CD1c-positive myeloid dendritic cell (primary cell): ENCODE measurements around the gene ACSL3.
A peak's percentile ranks its signal among the peaks of the same experiment; 100 is the strongest.

Source experiments
- DNase-seq: peaks from one replicate; pipeline ENCODE4 v3.0.0-alpha.2; 2016; ENCODE audit errors: extremely low spot score

The ACSL3 gene

DNA sequence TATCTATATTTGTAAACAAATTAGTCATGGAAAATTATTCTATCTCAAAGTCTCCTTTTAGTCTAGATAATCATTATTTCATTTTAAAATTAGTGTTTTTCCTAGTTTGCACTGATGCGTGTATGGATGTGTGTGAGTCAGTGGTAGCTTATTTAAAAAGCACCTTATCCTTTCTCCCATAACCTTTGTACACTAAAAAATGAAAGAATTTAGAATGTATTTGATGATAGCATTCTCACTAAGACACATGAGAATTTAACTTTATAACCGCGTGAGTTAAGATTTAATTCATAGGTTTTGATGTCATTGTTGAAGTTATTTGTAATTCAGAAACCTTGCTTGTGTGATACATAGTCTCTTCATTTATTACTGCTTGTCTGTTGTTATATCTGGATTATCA, 81.7 kb downstream of the ACSL3 start:
- DNase-seq, result no peak

DNA sequence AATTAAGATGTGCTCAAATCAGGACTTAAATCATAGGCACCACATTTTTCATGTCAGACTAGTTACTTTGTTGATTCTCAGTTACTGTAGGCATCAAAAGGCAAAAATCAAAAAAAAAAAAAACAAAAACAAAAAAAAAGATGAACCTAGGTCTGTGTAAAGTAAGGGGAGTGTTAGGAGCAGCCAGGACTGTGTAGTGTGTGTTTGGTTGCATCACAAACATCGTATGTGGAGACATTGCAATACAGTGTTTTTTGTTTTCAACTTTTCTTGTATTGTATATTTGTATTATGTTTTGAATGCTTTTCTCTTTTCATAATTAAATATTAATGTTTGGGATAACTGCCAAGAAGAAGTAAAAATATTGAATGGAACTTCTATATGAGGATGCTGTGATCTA, 82.1 kb downstream of the ACSL3 start:
- DNase-seq, result no peak

DNA sequence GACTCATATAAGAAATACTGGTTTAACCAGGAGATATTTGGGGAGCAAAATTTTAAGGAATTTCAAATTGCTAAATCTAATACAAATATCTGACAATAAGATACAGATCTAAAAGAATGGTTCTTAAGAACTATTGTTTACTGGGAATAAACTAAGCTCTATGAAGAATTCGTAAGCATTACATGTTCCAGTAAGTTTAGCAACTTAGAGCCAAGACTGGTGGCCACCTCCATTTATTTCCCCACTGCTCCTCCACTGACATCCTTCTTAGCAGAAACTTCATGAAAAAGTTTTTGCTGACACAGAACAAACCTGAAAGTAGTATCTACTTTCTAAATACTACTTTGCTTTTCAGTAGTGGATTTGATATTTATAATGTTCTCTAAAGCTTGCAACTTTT, 83.0 kb downstream of the ACSL3 start:
- DNase-seq, result no peak

DNA sequence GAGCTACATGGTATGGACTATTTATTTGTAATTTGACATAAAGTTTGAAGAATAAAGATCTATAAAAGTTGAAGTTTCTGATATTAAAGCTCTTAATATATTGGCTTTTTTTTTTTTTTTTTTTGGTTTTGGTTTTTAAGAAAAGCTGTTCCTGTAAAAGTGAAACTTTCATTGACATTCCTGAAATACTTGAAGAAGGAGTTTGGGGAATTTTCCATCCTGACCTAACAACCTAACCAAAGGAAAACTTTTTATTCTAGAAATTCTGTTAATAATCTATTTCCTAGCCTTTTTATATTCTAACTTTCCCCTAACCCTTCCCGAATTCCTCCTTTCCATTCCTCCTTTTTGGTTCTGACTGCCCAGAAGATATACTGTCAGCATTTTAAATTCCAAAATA, 83.7 kb downstream of the ACSL3 start:
- no peak for DNase-seq

DNA sequence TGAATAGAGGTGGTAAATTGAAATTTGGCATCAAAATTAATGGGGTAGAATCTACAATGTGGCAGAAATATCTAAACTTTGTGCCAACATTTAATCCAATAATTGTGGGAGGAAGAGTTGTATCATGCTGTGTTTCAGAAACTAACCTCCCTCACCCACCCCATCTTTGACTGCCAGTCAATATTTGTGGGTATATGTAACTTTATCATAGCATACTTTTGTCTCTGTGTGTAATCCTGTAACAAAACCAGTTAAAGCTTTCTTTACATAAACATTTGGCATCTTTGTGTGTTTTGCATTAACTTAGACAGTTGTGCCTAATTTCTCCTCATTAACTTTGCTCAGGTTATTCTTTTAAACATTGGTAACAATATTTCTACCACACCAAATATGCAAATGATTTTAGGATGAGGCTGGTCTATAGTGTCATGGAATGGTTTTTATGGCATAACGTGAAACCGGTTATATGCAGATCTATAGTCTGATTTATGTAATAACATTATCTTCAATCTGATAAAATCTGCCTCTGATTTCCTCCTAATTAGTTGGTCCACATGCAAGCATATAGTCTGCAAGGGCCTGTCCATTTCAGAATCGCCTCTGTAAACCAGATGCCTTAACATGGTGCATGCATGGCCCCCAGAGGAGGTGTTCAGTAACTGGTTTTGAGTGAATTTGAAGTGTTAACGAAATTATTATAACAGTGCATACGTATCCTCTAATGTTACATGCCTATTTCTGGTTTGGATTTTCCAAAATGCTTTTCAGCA, 84.3 kb downstream of the ACSL3 start:
- DNase-seq, result no peak

DNA sequence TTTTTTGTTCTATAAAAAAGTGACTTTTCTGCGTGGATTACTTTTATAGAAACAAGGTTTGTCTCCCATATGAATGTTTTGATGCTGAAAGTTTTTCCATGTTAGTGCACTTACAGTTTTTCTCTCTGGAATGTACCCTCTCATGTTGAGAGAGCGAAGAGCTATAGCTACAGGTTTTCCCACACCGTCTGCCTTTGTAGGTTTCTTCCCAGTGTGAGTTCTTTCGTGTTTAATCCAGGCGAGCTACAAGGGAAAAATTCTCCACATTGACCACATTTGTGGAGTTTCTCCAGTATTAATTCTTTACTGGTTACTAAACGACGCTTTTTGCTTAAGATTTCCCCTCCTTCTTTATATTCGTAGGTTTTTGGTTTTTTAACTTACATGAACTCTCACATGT, 85.1 kb downstream of the ACSL3 start:
- DNase-seq, result no peak

DNA sequence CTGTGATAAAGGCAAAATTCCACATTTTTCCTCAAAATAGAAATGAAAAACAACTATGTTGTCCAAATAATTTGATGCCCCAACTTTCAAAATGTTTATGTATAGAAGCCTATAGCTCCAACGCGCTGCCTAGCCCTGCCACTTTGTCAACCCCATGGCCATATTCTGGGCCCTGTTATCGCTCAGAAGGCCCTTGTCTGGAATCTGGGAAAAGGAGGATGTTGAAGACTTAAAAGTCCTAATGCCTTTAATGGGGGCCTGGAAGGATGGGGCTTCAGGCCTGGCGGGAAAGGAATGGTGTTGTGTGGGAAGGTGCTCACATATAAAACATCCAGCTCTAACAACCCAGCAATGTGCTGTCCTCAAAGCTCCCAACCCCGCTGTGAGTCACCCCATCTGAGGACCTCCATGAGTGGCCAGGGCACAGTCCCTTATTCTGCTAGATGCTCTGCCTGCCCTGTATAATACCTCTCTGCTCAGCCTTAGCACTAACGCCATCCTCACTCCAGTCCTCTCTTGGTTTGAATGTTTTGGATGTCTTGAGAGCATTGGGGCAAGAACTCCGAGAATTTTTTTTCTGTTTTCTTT, 86.0 kb downstream of the ACSL3 start:
- no peak for DNase-seq

DNA sequence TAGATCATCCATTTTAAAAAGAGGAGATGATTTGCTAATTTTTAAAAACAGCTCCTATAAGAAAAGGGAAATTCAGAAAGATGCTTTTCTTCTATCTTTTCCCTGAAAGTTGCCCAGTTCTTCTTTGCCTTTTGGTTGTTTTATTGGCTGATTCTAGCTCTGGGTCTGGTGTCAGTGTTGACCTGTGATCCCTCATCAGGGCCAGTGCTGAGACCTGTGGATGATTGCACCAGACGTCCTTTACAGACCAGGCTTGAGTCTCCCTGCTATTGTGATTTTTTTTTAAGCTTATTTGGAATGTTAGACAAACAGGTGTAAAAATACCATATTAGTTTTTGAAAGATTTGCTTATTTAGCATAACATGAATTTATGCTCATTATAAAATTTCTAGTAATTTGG, 88.2 kb downstream of the ACSL3 start:
- no peak for DNase-seq

DNA sequence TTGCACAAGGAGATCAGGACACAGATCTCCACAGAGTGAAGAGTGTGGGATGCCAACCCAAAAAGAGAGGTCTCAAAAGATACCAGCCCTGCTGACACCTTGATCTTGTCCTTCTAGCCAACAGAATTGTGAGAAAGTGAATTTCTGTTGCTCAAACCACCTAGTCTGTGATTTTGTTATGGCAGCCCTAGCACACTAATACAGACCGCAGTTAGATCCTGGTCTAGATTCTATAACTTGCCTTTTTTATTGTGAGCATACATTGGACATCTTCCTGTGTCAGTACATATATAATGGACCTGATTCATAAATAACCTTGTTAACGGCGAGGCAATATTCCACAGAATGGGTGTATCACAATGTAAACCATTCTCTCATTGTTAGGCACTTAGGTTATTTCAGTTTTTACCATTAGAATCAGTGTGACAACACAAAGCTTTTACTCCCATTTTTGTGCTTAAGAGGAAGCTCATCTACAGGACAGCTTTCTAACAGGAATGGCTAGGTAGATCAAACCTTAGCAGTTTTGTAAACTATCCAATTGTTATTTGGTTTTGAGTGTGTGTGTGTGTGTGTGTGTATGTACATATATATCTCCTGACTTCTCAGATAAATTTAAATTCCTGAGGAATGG, 89.0 kb downstream of the ACSL3 start:
- no peak for DNase-seq

DNA sequence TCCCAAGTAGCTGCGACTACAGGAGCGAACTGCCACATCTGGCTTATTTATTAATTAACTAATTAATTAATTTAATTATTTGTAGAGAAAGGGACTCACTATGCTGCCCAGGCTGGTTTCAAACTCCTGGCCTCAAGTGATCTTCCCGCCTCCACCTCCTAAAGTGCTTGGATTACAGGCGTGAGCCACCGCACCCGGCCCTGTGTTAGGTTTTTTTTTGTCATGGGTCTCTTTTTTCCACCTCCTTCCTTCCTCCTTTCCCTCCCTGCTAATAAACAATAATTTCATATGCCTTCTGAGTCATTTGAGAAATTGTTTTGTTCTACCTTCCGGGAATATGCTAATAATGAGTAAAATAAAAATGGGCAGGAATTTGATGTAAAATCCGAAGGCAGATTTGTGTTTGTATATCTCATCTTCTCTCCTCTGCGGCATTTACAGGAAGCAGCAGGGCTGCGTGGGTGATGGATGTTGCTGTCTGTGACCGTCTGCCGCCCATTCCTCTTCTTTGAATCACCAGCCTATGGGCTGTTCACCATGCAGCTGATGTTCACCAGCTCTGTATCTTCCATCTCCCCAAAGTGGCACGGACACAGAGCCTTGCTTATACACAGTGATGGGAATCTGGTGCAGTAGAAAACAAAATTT, 89.9 kb downstream of the ACSL3 start:
- DNase-seq, result peak; percentile 32

DNA sequence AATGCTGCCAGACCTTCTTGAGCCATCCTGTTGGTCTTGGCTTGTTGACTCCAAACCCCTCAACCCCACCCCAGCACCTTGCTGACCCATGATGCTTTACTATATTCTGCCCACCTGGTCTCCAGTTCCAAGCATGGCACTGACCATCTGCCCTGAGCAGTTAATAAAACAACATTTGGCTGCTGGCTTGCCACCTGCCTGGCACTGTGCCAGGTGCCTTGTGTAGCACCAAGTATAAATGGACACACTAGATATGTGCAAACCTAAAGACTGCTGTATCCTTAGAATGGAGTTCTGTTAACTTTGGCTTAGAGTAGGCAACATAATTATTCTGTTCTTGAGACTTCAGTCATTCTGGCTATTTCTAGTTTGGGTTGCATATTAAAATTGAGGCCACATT, 91.4 kb downstream of the ACSL3 start:
- no peak for DNase-seq

DNA sequence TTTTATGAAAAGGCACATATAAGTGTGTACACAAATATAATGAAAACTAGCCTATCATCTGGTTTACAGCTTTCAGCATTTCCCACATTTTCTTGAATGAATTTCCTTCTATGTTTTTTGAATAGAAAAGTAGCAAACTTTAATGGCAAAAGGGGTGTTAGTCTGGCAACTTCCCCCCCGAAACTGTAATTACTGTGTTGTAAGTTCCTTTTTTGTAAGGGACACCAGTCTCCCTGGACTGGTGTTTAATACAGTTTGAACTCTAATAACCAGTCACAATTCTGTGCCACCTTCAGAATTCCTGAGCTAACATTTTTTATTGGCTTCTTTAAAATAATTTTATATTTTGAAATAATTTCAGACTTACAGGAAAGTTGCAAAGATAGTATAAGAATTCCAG, 94.2 kb downstream of the ACSL3 start:
- DNase-seq, result peak; percentile 48

DNA sequence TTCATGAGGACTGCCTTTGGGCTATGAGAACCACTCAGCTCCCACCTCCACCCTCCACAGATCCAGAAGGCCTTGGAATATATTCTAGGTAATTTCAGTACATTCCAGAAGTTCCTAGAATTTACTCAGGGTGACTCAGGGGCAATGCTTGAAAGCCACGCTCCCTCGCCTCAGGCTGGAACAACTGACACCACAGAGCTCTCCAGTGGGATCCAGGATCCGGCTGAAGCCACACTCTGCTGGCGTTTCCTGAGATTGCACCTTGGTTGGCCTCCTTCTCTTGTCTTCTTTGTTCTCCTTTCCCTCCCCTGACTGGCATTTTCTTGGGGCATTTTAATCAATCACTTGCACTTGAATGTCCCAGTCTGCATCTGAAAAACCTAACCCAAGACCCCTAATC, 98.5 kb downstream of the ACSL3 start:
- no peak for DNase-seq

DNA sequence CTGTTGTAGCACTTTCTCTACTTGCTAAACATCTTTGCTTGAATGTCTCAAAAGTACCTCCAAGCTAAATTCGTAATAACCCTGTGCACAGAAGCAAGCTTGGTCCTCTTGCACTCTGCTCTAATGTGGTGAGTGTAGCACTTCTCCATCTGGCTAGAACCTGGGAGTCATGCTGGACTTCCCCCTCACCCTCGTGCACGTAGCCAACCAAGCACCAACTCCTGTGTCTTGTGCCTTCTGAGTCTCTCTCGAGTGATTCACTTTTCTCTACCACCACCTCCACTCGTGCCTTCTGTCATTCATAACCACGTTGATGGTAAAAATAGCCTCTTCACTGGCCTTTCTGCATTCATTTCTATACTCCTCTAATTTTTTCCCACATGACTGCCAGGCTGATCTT, 99.3 kb downstream of the ACSL3 start:
- peak; percentile 43 for DNase-seq

DNA sequence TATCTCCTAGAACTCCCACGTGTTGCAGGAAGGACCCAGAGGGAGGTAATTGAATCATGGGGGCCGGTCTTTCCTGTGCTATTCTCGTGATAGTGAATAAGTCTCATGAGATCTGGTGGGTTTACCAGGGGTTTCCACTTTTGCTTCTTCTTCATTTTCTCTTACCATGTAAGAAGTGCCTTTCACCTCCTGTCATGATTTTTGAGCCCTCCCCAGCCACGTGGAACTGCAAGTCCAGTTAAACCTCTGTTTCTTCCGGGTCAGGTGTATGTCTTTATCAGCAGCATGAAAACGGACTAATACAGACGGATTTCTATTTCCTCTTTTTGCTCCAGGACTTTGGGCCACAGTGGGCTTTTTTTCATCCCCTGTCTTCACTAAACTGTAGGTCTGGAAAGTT, 102.8 kb downstream of the ACSL3 start:
- no peak for DNase-seq

DNA sequence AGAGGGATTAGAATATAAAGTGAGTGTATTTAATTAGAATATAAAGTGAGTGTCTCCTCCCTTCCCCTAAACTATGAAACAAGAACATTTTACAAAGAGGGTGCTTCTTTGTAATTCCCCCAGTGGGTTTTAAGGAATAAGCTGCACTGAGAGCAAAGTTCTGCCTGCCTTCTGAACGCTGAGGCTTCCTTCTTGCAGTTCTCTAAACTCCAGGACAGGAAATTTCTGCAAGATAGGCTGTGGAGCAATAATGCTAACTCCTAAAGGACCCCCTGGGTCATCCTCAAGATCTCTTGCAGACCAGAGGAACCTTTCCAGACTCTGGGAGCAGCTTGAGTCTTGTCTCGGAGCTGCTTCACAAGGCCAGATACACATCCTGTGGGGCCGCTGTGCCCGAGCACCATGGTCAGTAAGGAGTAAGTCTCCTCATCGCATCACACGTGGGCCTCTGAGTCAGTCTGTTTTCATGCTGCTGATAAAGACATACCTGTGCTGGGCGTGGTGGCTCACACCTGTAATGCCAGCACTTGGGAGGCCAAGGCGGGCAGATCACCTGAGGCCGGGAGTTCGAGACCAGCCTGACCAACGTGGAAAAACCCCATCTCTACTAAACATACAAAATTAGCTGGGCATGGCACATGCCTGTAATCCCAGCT, 103.7 kb downstream of the ACSL3 start:
- DNase-seq, result no peak

DNA sequence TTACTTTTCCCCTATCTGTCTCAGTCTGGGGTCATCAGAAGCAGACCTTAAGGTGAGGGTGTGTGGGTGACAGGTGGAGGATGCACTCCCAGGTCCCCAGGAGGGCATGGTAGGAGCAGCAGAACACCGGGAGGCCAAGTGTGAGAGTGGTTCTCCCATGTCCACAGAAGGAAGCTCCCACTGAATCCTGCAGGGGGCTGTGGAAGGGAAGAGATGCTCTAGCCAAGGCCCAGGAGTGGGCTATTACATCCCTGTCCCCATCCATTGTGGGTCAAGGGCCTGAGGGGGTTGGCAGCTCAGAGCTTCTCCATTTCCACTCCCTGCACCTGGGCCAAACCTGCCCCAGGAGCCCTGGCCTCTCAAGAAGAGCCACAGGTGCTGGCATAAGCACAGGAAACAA, 104.7 kb downstream of the ACSL3 start:
- DNase-seq, result no peak

DNA sequence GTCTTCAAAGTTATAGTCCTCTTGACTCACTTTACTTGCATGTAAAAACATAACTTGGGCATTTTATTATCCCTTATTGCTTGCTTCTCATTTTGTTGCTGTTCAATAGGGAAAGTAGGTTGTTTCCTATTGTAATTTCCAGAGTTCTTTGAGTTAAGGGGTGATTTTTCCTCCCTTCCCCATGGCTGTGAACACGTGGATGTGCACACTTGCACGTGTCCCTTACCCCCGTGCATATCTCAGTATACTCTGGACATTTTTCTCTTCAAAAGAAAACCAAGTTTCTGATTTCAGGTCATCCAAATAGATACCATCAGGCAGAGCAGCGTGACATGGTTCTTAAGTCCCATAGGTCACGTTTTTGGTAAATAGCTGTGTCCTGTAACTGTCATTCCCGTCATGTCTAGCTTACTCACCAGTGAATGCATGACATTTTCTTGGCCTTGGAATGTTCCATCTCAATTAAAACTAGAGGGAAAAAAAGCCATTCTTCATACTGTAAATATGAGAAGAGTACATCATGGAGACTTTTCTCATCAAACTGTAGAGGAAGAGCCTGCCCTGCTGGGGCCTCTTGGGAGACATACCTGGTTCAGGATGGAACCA, 107.8 kb downstream of the ACSL3 start:
- no peak for DNase-seq

DNA sequence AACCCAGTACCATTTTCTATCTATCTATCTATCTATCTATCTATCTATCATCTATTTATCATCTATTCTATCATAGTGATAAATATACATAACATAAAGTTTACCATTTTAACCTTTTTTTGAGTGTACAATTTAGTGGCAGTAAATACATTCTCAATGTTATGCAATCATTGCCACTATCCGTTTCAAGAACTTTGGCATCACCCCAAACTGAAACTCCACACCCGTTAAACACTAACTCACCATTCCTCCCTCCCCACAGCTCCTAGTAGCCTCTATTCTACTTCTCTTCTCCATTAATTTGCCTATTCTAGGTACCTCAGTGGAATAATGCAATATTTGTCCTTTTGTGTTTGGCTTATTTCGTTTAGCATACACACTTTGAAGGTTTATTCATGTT, 108.7 kb downstream of the ACSL3 start:
- DNase-seq, result no peak

DNA sequence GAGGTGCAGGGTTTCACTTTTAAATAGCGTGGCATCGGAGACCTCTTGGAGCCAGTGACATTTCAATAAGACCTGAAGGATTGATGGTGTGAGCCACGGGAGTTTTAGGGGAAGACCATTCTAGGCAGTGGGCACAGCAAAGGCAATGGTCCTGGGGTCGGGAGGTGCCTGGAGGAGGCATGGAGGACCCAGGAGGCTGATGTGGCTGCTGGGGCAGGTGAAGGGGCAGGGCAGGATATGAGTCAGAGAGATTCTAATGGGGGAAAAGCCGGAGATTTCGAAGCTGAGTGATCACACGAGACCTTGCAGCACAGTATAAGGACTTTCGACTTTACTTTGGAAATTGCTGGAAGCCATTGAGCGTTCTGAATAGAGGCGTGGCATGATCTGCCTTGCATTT, 111.6 kb downstream of the ACSL3 start:
- DNase-seq, result no peak

DNA sequence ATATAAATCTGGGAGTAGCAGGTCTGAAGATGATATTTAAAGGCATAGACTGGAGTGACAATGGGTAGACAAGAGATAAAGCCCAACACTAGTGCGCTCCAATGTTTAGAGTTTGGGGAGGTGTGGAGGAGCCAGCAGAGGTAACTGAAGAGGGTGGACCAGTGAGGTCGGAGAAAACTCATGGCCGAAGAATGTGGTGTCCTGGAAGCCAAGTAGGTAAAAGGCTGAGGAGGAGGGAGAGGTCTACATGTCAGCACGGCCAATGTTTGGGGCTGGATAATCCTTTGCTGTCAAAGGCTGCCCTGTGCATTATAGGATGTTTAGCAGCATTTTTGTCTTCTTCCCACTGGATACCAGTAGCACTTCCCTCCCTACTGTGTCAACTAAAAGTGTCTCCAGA, 112.4 kb downstream of the ACSL3 start:
- no peak for DNase-seq

DNA sequence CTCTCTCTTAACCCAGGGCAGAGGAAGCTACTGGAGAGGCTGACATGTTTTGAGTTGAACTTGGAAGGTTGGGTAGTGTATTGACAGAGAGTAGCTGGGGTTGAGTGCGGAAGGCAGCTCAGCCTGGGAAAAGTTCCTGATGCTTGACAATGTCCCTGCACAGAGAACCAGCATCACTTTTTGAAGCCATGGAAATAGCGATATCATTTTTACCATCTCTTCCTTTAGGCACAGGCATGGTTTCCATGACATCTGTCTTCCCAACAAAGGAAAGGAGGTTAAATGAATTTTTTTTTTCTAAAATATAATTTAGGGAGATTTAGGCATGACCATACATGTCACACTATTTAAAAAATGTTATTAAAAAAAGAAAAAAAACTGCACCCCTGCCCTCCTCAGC, 112.9 kb downstream of the ACSL3 start:
- no peak for DNase-seq
